HEK293 (cell line): ENCODE data around the gene PIGS.
A peak's percentile ranks its signal among the peaks of the same experiment; 100 is the strongest.

Experiments
- ATF2 ChIP-seq: fragments of 450-650 bp; formaldehyde crosslinking; IDR thresholded peaks from 2 replicates; pipeline ENCODE4 v1.5.1; 2016; ENCODE audit warnings: missing biosample characterization, missing genetic modification characterization, low read depth
- EGR2 ChIP-seq: fragments of 450-650 bp; formaldehyde crosslinking; IDR thresholded peaks from 2 replicates; pipeline ENCODE4 v1.5.1; 2016; ENCODE audit warnings: low read depth, missing biosample characterization, missing genetic modification characterization
- GLIS1 ChIP-seq: fragments of 450-650 bp; formaldehyde crosslinking; IDR thresholded peaks from 2 replicates; pipeline ENCODE4 v1.5.1; 2016; ENCODE audit warnings: missing biosample characterization, missing genetic modification characterization
- GLIS2 ChIP-seq: fragments of 450-650 bp; formaldehyde crosslinking; IDR thresholded peaks from 2 replicates; pipeline ENCODE4 v1.5.1; 2016; ENCODE audit warnings: missing biosample characterization, missing genetic modification characterization
- HOXD13 ChIP-seq: sonication (generic); formaldehyde crosslinking; IDR thresholded peaks from 2 replicates; pipeline ENCODE4 v1.8.0; 2022; ENCODE audit warnings: missing genetic modification reagents, borderline replicate concordance
- IKZF3 ChIP-seq: fragments of 450-650 bp; IDR thresholded peaks from 2 replicates; pipeline ENCODE4 v1.5.0; 2018; ENCODE audit warnings: missing biosample characterization, mild to moderate bottlenecking, missing genetic modification characterization, moderate library complexity
- KLF8 ChIP-seq: fragments of 450-650 bp; formaldehyde crosslinking; IDR thresholded peaks from 2 replicates; pipeline ENCODE4 v1.5.1; 2016; ENCODE audit warnings: missing biosample characterization, missing genetic modification characterization
- MYNN ChIP-seq: fragments of 450-650 bp; formaldehyde crosslinking; IDR thresholded peaks from 2 replicates; pipeline ENCODE4 v1.5.1; 2016; ENCODE audit warnings: missing biosample characterization, missing genetic modification characterization, borderline replicate concordance
- PATZ1 ChIP-seq: fragments of 450-650 bp; formaldehyde crosslinking; IDR thresholded peaks from 2 replicates; pipeline ENCODE4 v1.5.1; 2016; ENCODE audit warnings: missing biosample characterization, missing genetic modification characterization
- PRDM10 ChIP-seq: fragments of 450-650 bp; formaldehyde crosslinking; IDR thresholded peaks from 2 replicates; pipeline ENCODE4 v1.5.1; 2016; ENCODE audit warnings: missing biosample characterization, missing genetic modification characterization
- REST ChIP-seq: fragments of 450-650 bp; formaldehyde crosslinking; IDR thresholded peaks from 2 replicates; pipeline ENCODE4 v1.5.1; 2016; ENCODE audit warnings: missing biosample characterization, missing genetic modification characterization
- SP2 ChIP-seq: fragments of 450-650 bp; formaldehyde crosslinking; IDR thresholded peaks from 2 replicates; pipeline ENCODE4 v1.5.1; 2016; ENCODE audit warnings: missing biosample characterization, missing genetic modification characterization
- ZBTB26 ChIP-seq: fragments of 450-650 bp; formaldehyde crosslinking; optimal IDR thresholded peaks from 2 replicates; pipeline ENCODE3; 2016; ENCODE audit warnings: missing biosample characterization, mild to moderate bottlenecking, missing genetic modification characterization
- ZBTB48 ChIP-seq: fragments of 450-650 bp; formaldehyde crosslinking; IDR thresholded peaks from 2 replicates; pipeline ENCODE4 v1.5.1; 2016; ENCODE audit warnings: missing biosample characterization, missing genetic modification characterization
- ZNF184 ChIP-seq: fragments of 450-650 bp; IDR thresholded peaks from 2 replicates; pipeline ENCODE4 v1.5.1; 2018; ENCODE audit warnings: missing biosample characterization, mild to moderate bottlenecking, missing genetic modification characterization
- ZNF311 ChIP-seq: fragments of 450-650 bp; formaldehyde crosslinking; IDR thresholded peaks from 2 replicates; pipeline ENCODE4 v1.5.1; 2017; ENCODE audit warnings: missing biosample characterization, missing genetic modification characterization, borderline replicate concordance
- ZNF341 ChIP-seq: fragments of 450-650 bp; formaldehyde crosslinking; IDR thresholded peaks from 2 replicates; pipeline ENCODE4; 2016; ENCODE audit warnings: low read depth, missing biosample characterization, missing genetic modification characterization
- ZNF398 ChIP-seq: fragments of 450-650 bp; formaldehyde crosslinking; IDR thresholded peaks from 2 replicates; pipeline ENCODE4 v1.5.1; 2017; ENCODE audit warnings: missing biosample characterization, missing genetic modification characterization
- ZNF433 ChIP-seq: fragments of 450-650 bp; formaldehyde crosslinking; IDR thresholded peaks from 2 replicates; pipeline ENCODE4 v1.5.1; 2016; ENCODE audit warnings: missing biosample characterization, missing genetic modification characterization, low read depth
- ZNF514 ChIP-seq: fragments of 450-650 bp; formaldehyde crosslinking; IDR thresholded peaks from 2 replicates; pipeline ENCODE4 v1.5.1; 2016; ENCODE audit warnings: missing biosample characterization, missing genetic modification characterization
- ZNF555 ChIP-seq: fragments of 450-650 bp; formaldehyde crosslinking; conservative IDR thresholded peaks from 2 replicates; pipeline ENCODE4 v1.5.1; 2017; ENCODE audit warnings: missing biosample characterization, mild to moderate bottlenecking, missing genetic modification characterization, inconsistent platforms
- ZNF600 ChIP-seq: fragments of 450-650 bp; formaldehyde crosslinking; IDR thresholded peaks from 2 replicates; pipeline ENCODE4 v1.5.1; 2016; ENCODE audit warnings: missing biosample characterization, missing genetic modification characterization
- ZNF660 ChIP-seq: fragments of 450-650 bp; IDR thresholded peaks from 2 replicates; pipeline ENCODE4 v1.5.1; 2018; ENCODE audit warnings: missing biosample characterization, mild to moderate bottlenecking, missing genetic modification characterization
- ZNF747 ChIP-seq: fragments of 450-650 bp; formaldehyde crosslinking; IDR thresholded peaks from 2 replicates; pipeline ENCODE4 v1.5.1; 2016; ENCODE audit warnings: missing biosample characterization, missing genetic modification characterization
- ZNF76 ChIP-seq: fragments of 450-650 bp; formaldehyde crosslinking; IDR thresholded peaks from 2 replicates; pipeline ENCODE4; 2016; ENCODE audit warnings: low read depth, missing biosample characterization, missing genetic modification characterization, borderline replicate concordance

PIGS gene

GRCh38 chr17:28571361-28572122, at the start of gene PIGS (continued):
- TF ChIP-seq EGR2 (tag by site-specific recombination) (0 out of 2 replicates have a peak, but pooled peaks have one; percentile 10), IKZF3 (tag by site-specific recombination) (peak; percentile 78), PATZ1 (peak; percentile 81), ZBTB26 (tag by site-specific recombination) (peak; percentile 53), MYNN (no peak), GLIS2 (tag by site-specific recombination) (peak; percentile 99), GLIS1 (tag by site-specific recombination) (peak; percentile 87), ZNF600 (tag by site-specific recombination) (peak; percentile 74), ZNF184 (tag by site-specific recombination) (no peak), ATF2 (no peak), ZNF747 (tag by site-specific recombination) (no peak), ZNF341 (peak; percentile 30; the same call in 1 of the 2 replicates), PRDM10 (tag by site-specific recombination) (peak; percentile 83), SP2 (peak; percentile 99), ZNF514 (no peak), REST (tag by site-specific recombination) (0 out of 2 replicates have a peak, but pooled peaks have one; percentile 16), ZNF398 (tag by site-specific recombination) (no peak), ZNF555 (tag by site-specific recombination) (no peak), KLF8 (peak; percentile 70; the same call in 1 of the 2 replicates), ZNF311 (tag by site-specific recombination) (no peak), ZNF76 (tag by site-specific recombination) (peak; percentile 33; the same call in 1 of the 2 replicates), ZNF433 (tag by site-specific recombination) (no peak), ZBTB48 (tag by site-specific recombination) (peak; percentile 98), HOXD13 (CRISPR knock-in tag) (peak; percentile 3; the same call in 1 of the 2 replicates), ZNF660 (tag by site-specific recombination) (peak; percentile 54; the same call in 1 of the 2 replicates)
